ENCODE results near the gene B4GALT3.
A peak's percentile ranks its signal among the peaks of the same experiment; 100 is the strongest.

The B4GALT3 gene

DNA sequence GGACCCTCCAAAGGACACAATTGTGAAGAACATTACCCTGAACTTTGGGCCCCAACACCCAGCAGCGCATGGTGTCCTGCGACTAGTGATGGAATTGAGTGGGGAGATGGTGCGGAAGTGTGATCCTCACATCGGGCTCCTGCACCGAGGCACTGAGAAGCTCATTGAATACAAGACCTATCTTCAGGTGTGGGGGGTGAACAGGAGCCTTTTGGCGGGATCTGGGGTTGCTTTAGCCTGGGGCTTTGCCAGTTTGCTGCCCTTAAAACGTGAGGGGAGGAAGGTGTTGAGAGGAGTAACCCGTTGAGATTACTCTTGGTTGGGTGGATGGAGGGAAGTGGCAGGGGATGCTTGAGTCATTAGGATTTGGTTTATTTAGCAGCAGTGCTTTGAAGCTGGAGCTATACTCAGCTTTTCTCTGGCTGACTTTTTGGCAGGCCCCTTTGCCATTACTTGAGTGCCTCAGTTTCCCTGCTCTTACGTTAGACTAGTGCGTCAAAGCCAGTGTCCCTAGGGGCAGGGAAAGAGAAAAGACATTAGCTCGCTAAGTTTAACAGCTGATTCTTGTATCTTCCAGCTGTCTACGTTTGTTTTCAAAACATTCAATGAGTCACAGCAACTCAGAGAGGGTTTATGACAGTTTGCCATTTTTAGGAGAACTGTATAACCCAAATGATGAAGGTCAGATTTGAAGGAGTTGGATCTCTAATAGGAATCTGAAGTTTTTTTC lies 29.3 kb upstream of the B4GALT3 start:
- DNase-seq (ENCODE audit: low read depth in 2 of 2), result no peak

DNA sequence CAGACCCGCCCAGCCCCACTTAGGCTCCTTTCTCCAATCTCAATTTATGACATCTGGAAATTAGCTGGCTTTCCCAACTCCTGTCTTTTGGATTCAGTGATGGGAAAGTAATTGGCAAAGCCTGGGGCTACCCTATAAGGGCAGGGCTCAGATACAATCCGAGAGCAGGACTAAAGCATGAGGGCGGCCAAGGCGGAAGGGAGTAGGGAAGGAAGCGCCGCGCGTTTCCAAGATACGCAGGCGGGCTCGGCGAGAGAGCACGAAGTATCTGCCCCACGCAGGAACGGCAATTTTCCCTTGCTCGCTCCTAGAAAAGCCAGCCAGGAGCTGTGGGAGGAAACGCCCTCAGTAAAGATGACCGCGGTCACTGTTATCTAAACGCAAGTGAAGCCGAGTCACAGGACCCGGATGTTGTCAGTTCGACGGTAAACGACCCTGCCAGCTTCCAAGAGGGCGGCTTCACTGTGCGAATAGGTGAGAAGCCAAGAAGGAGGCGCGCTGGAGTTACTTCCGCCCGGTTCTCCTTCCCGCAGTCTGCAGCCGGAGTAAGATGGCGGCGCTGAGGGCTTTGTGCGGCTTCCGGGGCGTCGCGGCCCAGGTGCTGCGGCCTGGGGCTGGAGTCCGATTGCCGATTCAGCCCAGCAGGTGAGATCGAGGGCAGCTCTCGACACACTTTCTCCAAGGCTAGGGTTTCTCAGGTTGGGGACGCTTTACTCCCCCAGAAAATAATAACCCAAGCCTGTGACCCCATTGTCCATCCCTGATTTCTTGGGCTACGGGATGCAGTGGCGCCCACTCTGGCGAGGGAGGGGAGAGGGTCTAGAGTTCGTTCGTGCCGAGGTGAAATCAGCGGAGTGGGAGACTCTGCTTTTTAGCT lies 24.8 kb upstream of the B4GALT3 start, which contains the start of gene NDUFS2:
NDUFS2 (plus strand) TSS at position 532 of the 877 bp plus-strand sequence; CDS start at position 551, 19 bp downstream.
- peak; percentile 92 to 93 for DNase-seq (ENCODE audit: low read depth in 2 of 2)

DNA sequence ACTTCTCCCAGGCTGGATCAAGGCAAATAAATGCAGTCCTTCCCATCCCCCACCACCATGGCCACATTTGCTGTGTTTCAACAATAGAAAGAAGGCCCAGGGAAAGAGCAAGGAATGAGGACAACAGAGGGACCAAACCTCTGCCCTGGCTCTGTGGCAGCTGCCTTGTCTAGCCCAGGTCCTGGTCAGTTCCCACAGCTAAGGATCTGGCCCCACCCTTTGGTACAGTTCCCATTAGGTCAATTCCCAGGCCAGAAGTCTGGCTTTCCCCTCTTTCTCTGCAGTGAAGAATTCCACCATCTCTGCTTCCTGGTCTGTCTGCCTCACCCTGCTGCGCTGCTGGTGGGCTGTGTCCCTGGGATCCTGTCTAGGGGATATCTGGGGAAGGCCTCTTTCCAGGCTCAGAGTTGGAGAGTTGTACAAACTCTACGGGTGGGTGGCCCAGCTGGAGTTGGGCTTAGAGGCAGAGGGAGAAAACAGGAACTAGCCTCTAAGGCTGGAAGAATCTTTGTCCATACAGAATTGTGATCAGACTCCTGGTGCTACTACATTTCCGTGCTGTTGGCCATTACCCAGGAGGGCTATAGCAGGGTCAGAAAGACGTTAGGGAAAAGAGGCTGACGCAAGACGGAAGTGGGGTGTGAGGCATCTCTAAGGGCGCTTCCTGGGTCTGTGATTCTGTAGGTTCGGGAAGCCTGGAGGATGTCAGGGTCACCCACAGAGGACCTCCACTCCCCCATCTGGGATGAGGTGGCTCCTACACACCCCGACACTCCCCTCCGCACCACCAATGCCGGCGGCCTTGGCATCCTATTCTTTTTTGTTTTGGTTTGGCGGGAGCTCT lies 23.9 kb upstream of the B4GALT3 start:
- no peak for DNase-seq (ENCODE audit: low read depth in 2 of 2)

DNA sequence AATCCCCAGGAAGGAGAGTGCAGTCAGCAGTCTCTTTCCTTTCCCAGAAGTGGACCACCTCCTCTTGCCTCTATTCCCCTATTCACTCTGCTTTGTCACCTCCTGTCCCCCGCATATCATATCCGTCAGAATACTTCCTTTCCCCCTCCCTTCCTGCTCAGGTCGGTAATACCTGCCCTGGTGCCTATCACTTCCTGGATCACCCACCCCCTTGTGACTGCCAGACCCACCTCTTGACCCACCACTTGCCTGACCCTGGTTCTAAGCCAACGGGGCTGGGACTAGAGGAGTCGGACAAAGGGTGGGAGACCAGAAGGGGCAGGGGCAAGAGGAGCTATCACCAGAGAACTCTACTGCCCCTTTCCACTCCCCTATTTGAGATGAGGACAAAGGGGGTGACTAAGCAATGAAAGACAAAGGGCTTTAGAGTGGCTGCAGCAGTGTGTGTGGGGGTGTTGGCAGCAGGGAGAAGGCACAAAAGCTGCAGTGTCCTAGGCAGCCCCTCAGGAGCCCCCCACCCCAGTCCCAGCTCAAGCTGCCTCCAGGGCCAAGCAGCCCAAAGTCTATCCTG lies 23.2 kb upstream of the B4GALT3 start:
- DNase-seq (ENCODE audit: low read depth in 2 of 2), result no peak

DNA sequence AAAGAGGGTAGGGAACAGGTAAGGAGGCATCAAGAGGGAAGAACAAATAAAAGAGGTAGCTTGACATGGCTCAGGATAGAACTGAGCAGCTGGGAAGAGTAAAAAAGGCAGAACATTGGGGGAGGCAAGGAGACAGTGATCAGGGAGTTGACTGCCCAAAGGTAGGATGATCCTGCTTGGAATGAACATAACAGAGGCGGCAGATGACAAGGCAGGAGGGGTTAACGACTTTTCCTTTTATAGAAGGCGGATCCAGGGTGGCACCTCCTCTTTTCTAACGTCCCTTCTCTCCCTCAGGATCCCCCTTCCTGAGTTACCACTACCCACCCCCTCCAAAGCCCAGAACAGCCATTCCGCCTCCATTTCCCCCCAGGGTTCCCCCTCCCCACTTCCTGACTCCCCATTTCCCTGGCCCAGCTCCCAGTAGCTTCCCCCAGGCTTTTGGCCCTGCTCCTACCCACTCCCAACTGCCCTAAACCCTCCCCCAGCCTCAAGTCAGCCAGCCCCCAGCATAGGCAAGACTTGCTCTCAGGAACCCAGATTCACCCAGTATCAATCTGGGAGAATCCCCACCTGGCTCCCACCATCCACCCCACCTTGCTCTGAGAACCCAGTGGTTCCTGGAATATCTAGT lies 22.3 kb upstream of the B4GALT3 start:
- no peak for DNase-seq (ENCODE audit: low read depth in 2 of 2)

DNA sequence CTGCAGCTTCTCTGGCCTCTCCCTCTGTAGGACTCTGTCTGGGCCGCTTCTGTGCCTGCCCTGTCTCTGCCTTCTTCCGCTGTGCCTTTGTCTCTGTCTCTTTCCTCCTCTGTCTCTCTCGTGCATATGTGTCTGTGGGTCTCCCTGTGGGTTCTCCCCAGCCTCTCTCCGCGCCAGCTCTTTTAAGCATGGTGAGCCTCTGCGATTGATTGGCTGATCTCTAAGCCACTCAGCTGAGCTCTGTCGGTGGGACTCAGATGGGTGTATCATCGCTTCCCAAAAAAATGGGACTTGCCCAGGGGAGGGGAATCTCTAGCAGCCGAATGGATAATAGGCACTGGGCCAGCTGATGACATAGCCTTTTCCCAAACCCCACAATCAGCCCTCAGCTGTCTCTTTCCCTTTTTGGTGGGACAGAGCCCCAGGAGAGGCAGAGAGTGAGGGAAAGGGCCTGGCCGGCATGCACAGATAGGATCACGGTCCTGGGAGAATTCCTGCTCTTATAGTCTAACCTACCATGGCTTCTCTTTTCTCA lies 21.7 kb upstream of the B4GALT3 start, which contains the start of gene ADAMTS4:
ADAMTS4 (minus strand) TSS at position 158 of the 535 bp plus-strand sequence. CDS start 427 bp downstream, outside the sequence.
- no peak for DNase-seq (ENCODE audit: low read depth in 2 of 2)

DNA sequence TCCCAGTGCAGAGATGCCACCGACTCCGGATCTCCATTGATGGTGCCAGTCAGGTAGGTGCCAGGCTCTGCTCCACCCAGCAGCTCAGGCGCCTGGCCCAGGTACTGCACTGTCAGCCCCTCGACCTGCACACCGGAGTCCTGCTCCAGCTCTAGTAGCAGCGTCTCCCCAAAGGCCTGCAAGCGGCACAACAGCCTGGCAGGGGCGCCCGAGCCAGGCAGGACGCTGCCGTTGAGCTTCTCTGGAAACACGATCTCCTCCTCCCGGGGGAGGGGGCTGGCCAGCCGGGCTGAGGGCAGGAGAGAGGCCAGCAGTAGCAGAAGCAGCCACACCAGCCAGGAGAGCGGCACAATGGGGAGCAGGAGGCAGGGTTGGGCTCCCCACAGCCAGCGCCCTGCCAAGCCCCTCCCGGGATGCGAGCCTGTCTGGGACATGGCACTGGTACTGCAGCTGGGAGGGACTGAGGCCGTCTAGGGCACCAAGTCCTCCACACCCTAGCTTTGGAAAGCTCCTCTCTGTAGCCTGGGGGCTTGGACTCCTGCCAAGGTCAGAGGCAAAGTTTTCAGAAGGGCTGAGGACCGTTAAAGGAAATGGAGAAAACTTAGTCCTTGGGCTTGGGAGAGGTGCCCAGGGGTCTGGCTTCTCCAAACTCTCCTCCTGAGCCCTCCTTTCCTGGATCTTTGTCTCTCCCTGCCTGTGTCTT lies 21.0 kb upstream of the B4GALT3 start:
- DNase-seq (ENCODE audit: low read depth in 2 of 2), result no peak

DNA sequence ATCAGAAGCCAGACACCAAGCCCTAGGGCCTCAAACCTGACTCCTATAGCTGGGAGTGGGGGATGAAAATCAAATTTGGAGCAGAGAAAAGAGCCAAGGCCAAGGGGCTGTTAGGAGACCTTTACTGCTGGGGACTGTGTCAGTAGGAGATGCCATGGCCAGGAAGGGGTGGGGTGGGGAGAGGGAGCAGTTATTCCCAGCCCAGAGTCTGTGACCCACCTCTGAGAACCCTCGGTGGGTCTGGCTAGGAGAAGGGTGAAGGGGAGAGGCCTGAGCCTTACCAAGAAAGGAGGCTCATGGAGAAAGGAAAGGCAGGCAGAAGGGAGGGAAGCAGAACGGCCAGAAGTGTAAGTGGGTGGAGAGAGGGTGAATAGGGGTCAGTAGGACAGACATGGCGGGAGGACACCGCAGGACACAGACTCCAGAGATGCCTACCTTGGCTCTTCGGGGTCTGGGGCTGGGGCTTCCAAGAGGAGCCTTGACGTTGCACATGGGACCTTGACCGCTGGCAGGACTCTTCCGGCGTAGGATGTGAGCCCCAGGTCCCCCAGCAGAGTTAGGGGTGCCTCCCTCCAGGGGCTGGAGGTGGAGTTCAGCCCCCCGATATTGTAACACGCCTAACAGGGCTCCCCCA lies 20.4 kb upstream of the B4GALT3 start:
- DNase-seq (ENCODE audit: low read depth in 2 of 2), result no peak

DNA sequence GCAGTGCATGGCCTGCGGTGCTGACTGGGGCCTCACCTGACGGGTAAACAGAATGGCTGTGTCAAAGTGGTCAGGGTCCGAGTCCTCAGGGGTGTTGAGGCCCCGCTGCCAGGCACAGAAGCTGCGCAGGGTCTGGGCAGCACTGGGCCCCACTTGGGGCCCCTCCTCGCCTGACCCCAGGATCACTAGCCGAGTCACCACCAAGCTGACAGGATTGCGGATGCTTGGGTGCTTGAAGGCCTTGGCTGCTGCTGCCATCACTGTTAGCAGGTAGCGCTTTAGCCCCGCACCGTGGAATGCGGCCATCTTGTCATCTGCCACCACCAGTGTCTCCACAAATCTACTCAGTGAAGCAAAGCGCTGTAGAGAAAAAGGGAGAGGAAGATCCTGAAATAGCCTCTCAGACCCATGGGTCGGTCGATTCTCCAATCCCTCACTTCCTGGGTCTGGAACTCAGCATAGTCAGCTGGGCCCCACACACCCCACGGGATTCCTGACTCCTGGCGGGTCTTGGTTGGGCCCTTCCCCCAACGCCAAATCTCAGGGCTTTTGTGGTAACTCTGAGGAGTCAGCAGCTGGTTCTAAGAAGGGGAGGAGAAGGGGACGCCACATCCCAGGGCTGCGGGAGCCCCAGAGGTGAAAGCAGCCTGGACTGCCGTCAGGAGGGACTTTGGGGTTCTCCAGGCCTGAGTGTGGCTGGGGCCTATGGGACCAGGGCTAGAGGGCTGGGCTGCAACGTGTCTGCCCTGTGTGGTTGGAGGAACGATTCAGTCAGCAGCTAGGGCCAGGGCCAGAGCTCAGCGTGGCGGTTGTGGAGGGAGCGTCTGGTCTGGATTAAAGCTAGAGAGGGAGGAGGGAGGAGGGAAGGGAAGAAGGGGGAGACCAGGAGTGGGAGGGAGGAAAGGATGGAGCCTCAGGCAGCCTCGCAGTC lies 19.5 kb upstream of the B4GALT3 start:
- no peak for DNase-seq (ENCODE audit: low read depth in 2 of 2)

DNA sequence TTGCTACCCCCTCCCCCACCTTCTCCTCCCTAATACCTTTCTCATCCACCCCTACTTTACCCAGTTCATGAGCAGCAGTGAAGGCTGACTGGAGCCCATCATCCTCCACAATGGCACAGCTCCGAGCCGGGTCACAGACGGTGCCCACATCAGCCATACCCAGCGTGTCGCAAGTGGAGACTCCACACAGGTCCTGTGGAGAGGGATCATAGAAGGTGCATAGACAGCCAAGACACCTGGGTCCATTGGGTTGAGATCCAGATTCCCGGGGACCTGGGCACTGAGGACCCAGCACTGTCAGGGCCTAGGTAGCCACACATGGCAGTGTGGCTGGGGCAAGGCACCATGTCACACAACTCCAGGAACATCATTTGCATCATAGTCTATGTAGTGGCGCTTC lies 18.8 kb upstream of the B4GALT3 start:
- no peak for DNase-seq (ENCODE audit: low read depth in 2 of 2)

DNA sequence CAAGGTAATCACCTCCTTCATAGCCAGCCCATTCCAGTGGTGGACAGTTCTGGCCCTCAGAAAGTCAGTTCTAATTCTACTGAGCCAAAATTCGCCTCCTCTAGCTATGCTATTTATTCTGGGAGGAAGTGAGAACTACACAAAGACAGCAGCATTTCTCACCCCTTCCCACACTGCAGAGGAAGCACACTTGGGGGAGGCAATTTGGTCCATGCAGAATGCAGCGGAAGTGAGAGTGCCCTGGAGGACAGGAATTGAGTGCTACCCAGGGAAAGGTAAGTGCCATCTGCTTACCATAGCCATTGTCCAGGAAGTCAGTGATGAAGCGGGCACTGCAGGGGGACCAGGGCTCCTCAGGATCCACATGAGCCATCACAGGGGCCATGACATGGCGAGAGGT lies 17.9 kb upstream of the B4GALT3 start:
- no peak for DNase-seq (ENCODE audit: low read depth in 2 of 2)

DNA sequence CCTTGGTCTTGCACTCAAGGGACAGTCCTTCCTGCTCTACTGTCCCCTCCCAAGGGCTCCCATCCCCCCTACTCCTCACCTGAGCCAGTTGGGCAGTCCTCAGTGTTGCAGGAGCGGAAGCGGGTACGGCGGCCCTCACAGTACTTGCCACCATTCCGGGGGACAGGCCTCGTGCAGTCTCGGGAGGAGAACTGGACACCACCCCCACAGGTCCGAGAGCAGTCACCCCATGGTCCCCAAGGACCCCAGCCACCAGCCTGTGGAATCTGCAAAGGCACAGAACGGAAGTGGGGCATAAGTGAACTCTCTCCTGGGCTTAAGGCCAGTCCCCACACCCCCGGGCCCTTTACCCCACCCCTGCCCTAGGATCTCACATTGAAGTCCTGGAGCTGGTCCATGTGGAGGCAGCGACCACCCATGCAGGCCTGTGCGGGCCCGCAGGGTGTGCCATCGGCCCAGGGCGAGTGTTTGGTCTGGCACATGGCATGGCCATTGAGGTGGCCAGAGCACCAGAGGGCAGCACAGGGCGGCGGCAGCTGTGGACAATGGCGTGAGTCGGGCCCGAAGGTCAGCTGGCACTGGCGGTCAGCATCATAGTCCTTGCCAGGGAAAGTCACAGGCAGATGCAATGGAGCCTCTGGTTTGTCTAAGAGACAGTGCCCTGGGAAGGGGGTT lies 16.4 kb upstream of the B4GALT3 start:
- DNase-seq (ENCODE audit: low read depth in 2 of 2), result no peak

DNA sequence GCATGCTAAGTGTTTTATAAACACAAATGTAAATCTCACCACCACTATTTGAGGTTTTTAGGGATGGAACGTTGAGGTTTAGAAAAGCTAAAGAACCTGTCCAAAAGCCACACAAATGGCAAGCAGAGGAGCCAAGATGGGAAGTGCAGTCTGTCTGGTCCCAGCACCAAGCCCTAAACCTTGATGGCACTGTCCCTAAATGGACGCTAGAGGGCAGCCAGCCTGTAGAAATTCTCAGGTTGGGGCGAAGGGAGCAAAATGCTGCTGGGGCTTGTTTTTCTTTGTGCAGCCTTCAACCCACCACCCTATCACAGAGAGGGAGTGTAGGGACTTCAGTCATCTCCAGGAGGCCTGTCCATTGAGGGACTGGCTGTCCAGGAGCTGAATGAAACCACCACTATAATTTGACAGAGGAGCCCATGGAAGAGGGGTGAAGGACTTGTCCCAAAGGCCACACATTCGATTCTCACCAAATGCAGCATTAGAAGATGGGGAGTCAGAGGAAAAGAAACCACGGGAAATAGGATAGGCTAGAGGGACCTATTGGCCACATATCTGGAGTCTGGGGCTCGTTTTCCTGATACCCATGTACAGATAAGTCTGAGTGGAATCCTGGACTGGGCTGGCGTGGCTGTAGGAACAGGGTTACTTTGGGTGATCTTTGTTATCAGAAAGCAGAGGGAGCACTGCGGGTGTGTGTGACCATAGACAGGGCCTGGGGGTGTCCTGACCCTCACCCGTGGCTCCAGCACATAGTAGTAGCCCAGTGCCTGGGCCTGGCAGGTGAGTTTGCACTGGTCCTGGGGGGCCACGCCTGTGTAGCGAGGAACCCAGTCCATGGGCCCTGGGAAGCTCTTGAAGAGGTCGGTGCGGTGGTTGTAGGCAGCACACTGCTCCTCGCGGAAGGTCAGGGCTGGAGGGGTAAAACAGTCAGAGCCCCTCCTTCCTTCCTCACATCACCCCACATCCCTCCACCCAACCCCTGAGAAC lies 15.5 kb upstream of the B4GALT3 start:
- DNase-seq (ENCODE audit: low read depth in 2 of 2), result peak in 1 of 2 experiments; percentile 41

DNA sequence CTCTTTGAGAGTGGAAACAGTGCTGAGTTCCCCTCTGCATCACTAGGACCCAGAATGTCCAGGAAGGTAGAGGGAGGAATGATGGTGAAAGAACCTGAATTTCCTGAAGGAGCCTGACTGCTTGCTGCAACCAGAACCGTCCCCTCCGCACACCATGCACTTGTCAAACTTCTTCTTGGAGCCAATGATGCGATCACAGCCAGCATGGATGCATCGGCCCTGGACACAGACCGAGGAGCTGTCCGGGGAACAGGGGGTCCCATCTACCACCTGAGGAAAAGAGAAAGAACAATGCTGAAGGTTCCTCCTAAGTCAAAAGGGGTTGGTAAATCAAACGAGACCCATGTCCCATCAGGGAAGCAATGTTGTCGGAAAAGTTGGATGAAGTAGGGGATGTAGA lies 14.7 kb upstream of the B4GALT3 start:
- no peak for DNase-seq (ENCODE audit: low read depth in 2 of 2)

DNA sequence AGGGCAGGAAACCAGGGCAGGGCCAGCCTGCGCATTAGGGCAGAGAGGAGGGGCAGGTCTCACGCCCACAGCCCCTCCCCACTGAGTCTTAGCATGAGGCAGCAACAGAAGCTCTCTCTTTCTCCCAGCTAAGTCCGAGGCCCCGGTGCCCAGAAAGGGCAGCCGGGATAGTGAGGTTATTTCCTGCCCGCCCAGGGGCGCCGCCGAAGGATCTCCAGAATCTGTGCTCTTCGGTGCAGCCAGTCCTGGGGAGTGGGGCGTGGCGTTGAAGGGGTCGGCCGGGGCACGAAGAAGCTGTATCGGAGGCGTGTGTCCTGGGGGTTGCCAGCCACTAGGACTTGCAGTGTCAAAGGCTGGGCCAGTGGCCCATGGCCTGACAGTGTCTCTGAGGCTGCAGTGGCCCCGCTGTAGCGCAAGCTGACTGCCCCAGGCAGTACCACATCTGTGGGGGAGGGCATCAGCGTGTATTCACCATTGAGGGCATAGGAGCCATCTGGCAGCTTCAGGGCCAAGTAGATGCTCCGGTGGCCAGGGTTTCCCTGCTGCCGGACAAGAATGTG lies 13.7 kb upstream of the B4GALT3 start:
- DNase-seq (ENCODE audit: low read depth in 2 of 2), result no peak

DNA sequence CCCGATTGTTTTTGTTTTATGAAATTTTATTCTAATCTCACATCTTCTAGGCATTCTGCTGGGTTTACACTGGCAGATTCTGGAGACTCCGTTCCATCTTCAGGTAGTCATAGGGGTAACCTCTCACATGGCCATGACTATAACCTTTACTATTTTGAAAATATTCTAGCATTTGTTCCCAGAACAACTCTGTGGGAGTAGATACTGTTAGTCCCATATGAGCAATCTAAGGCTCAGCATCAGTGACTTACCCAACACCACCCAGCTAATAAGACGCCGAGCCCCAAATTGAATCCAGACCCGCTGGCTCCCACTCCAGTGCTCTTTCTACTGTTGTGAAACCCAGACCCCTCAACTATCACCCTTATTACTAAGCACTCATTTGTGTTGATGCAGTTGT lies 11.7 kb upstream of the B4GALT3 start:
- no peak for DNase-seq (ENCODE audit: low read depth in 2 of 2)
